ENCODE data around the gene EMCN. TPM values are rescaled to one million over a fixed set of nuclear protein-coding genes. Genes with fewer than 3 reads are reported as not detected.

Gene EMCN
- total RNA-seq, 1 donor from 2014 or later, result 53.3 TPM

GRCh38 chr4:100493756-100494155, 24.1 kb downstream of the EMCN start:
- intact Hi-C loops (cut with DNase I), result no loop called here
- H3K36me3 ChIP-seq, result no peaks in the 10 kb centered on the region
- peaks cover 11% of the 10 kb centered on the region for H3K9me3 ChIP-seq
- ATAC-seq, result no peak
- no peaks in the 10 kb centered on the region for H3K4me1 ChIP-seq
- H3K4me3 ChIP-seq, result no peak overlapping the region
- TF ChIP-seq CTCF (IDR thresholded peaks at IDR 0.05), result no peak
- no peak for DNase-seq
- H3K27me3 ChIP-seq (ENCODE audit: low read depth), result no peaks in the 10 kb centered on the region
- H3K27ac ChIP-seq, result no peak overlapping the region

GRCh38 chr4:100492129-100492528, 25.7 kb downstream of the EMCN start:
- no peaks in the 10 kb centered on the region for H3K27me3 ChIP-seq (ENCODE audit: low read depth)
- H3K27ac ChIP-seq, result no peak overlapping the region
- no peak overlapping the region for H3K4me3 ChIP-seq
- TF ChIP-seq CTCF (IDR thresholded peaks at IDR 0.05), result no peak
- H3K4me1 ChIP-seq, result no peaks in the 10 kb centered on the region
- intact Hi-C loops (cut with DNase I), result no loop called here
- H3K9me3 ChIP-seq, result peaks cover 11% of the 10 kb centered on the region
- DNase-seq (no peak), ATAC-seq (no peak)
- H3K36me3 ChIP-seq, result no peaks in the 10 kb centered on the region

- ATAC-seq, result no peak
- intact Hi-C loops (cut with DNase I), result no loop called here
- H3K9me3 ChIP-seq, result peaks cover 11% of the 10 kb centered on the region
- H3K4me1 ChIP-seq, result no peaks in the 10 kb centered on the region
- no peak overlapping the region for H3K4me3 ChIP-seq
- TF ChIP-seq CTCF (IDR thresholded peaks at IDR 0.05), result no peak
- H3K27me3 ChIP-seq (ENCODE audit: low read depth), result no peaks in the 10 kb centered on the region
- H3K36me3 ChIP-seq, result no peaks in the 10 kb centered on the region
- DNase-seq, result no peak
- H3K27ac ChIP-seq, result no peak overlapping the region
Observed at GRCh38 chr4:100489305-100489704, 28.5 kb downstream of the EMCN start.

- Histone ChIP-seq H3K27me3 (ENCODE audit: low read depth) (no peaks in the 10 kb centered on the region), H3K36me3 (no peaks in the 10 kb centered on the region), H3K27ac (no peak overlapping the region), H3K4me1 (no peaks in the 10 kb centered on the region), H3K4me3 (no peak overlapping the region), H3K9me3 (peaks cover 3% of the 10 kb centered on the region)
- ATAC-seq (no peak), DNase-seq (no peak)
- TF ChIP-seq CTCF (IDR thresholded peaks at IDR 0.05), result no peak
- intact Hi-C loops (cut with DNase I), result no loop called here
Observed at GRCh38 chr4:100486496-100486895, 31.3 kb downstream of the EMCN start.

- ATAC-seq (no peak), DNase-seq (no peak)
- Histone ChIP-seq H3K27ac (no peak overlapping the region), H3K4me3 (no peak overlapping the region), H3K27me3 (ENCODE audit: low read depth) (no peaks in the 10 kb centered on the region), H3K9me3 (no peaks in the 10 kb centered on the region), H3K4me1 (no peaks in the 10 kb centered on the region), H3K36me3 (no peaks in the 10 kb centered on the region)
- intact Hi-C loops (cut with DNase I), result no loop called here
- TF ChIP-seq CTCF (IDR thresholded peaks at IDR 0.05), result no peak
Observed at GRCh38 chr4:100483796-100484195, 34.0 kb downstream of the EMCN start.

GRCh38 chr4:100479971-100480370, 37.9 kb downstream of the EMCN start:
- H3K4me3 ChIP-seq, result no peak overlapping the region
- no peak overlapping the region for H3K27ac ChIP-seq
- ATAC-seq (no peak), DNase-seq (no peak)
- H3K9me3 ChIP-seq, result no peaks in the 10 kb centered on the region
- intact Hi-C loops (cut with DNase I), result no loop called here
- no peak for TF ChIP-seq CTCF (IDR thresholded peaks at IDR 0.05)
- H3K4me1 ChIP-seq, result no peaks in the 10 kb centered on the region
- H3K27me3 ChIP-seq (ENCODE audit: low read depth), result no peaks in the 10 kb centered on the region
- no peaks in the 10 kb centered on the region for H3K36me3 ChIP-seq
